NCI-H1092 treated with DMSO at 0.1 percent for 48 hours (cell line): Measurements from ENCODE around the gene SPATA31E1.

Experiments used
- DNase-seq: peaks from one replicate; lab custom pipeline; 2025; lab: John Stamatoyannopoulos, UW

Gene SPATA31E1

GRCh38 chr9:87863882-87864465, 18.7 kb upstream of the SPATA31E1 start:
- DNase-seq = no peak

- DNase-seq = no peak
Measured at GRCh38 chr9:87864915-87865314, 17.8 kb upstream of the SPATA31E1 start.

- no peak for DNase-seq
Measured at GRCh38 chr9:87865626-87866025, 17.1 kb upstream of the SPATA31E1 start.

GRCh38 chr9:87867391-87867790, 15.3 kb upstream of the SPATA31E1 start:
- DNase-seq = no peak

- DNase-seq = no peak
Measured at GRCh38 chr9:87868175-87868574, 14.5 kb upstream of the SPATA31E1 start.

GRCh38 chr9:87868635-87869034, 14.0 kb upstream of the SPATA31E1 start:
- no peak for DNase-seq

GRCh38 chr9:87869082-87869481, 13.6 kb upstream of the SPATA31E1 start:
- DNase-seq = no peak

GRCh38 chr9:87871425-87872078, 11.1 kb upstream of the SPATA31E1 start:
- DNase-seq = no peak

- peak; percentile 65 for DNase-seq
Measured at GRCh38 chr9:87872079-87872624, 10.5 kb upstream of the SPATA31E1 start.

- no peak for DNase-seq
Measured at GRCh38 chr9:87873607-87874303, 8.9 kb upstream of the SPATA31E1 start.

- no peak for DNase-seq
Measured at GRCh38 chr9:87874304-87874623, 8.4 kb upstream of the SPATA31E1 start.

- DNase-seq = no peak
Measured at GRCh38 chr9:87875060-87875459, 7.6 kb upstream of the SPATA31E1 start.

- no peak for DNase-seq
Measured at GRCh38 chr9:87875831-87876545, 6.7 kb upstream of the SPATA31E1 start.

GRCh38 chr9:87876708-87877107, 6.0 kb upstream of the SPATA31E1 start:
- DNase-seq = no peak

- no peak for DNase-seq
Measured at GRCh38 chr9:87878989-87879511, 3.6 kb upstream of the SPATA31E1 start.

- no peak for DNase-seq
Measured at GRCh38 chr9:87880116-87880515, 2.6 kb upstream of the SPATA31E1 start.

GRCh38 chr9:87880683-87881082, 2.0 kb upstream of the SPATA31E1 start:
- no peak for DNase-seq

- no peak for DNase-seq
Measured at GRCh38 chr9:87883274-87883673, 597 bp downstream of the SPATA31E1 start.

GRCh38 chr9:87883990-87884389, 1.3 kb downstream of the SPATA31E1 start:
- DNase-seq = no peak

GRCh38 chr9:87884578-87885459, 2.1 kb downstream of the SPATA31E1 start:
- DNase-seq = no peak

- DNase-seq = no peak
Measured at GRCh38 chr9:87885484-87886189, 3.0 kb downstream of the SPATA31E1 start.
